HepG2 (cell line): ENCODE measurements around the gene ACER3. TPM values are rescaled to one million over a fixed set of nuclear protein-coding genes. Genes with fewer than 3 reads are reported as not detected.
A peak's percentile ranks its signal among the peaks of the same experiment; 100 is the strongest.

ENCODE experiments used
- DPF2 ChIP-seq: sonication (generic); formaldehyde crosslinking; IDR thresholded peaks from 2 replicates; pipeline ENCODE4 v1.4.0; 2020; ENCODE audit warnings: mild to moderate bottlenecking, low read depth, missing genetic modification reagents, borderline replicate concordance
- EED ChIP-seq: sonication (generic); formaldehyde crosslinking; IDR thresholded peaks from 2 replicates; pipeline ENCODE4 v1.5.0; 2020; ENCODE audit warnings: mild to moderate bottlenecking, missing genetic modification reagents
- HNF4G ChIP-seq, 2 experiments: sonication (generic) in 1 of 2; formaldehyde crosslinking in 1 of 2; IDR thresholded peaks; 2 replicates each; pipeline versions ENCODE4 v1.4.0 to v1.6.1; 2011 to 2020; ENCODE audit warnings: borderline replicate concordance in 2 of 2, low read depth in 2 of 2, mild to moderate bottlenecking in 2 of 2, low read length in 1 of 2, missing genetic modification reagents in 1 of 2, moderate library complexity in 1 of 2
- IRX3 ChIP-seq: sonication (generic); formaldehyde crosslinking; IDR thresholded peaks from 2 replicates; pipeline ENCODE4 v1.8.1; 2023; ENCODE audit warnings: mild to moderate bottlenecking, low read depth, missing genetic modification reagents, borderline replicate concordance
- KMT2A ChIP-seq: sonication (generic); formaldehyde crosslinking; IDR thresholded peaks from 2 replicates; pipeline ENCODE4 v1.4.0; 2020; ENCODE audit warnings: missing genetic modification reagents
- MNT ChIP-seq: fragments of 450-650 bp; IDR thresholded peaks from 2 replicates; pipeline ENCODE4 v1.6.1; 2016
- NCOA1 ChIP-seq: sonication (generic); formaldehyde crosslinking; IDR thresholded peaks from 2 replicates; pipeline ENCODE4 v1.9.0; 2021; ENCODE audit warnings: missing genetic modification reagents
- SKI ChIP-seq: fragments of 450-650 bp; IDR thresholded peaks from one replicate; pipeline ENCODE4 v1.6.1; 2018; ENCODE audit warnings: mild to moderate bottlenecking; ENCODE audit not compliant: partially characterized antibody
- SMAD3 ChIP-seq: sonication (generic); formaldehyde crosslinking; IDR thresholded peaks from 2 replicates; pipeline ENCODE4 v1.4.0; 2020; ENCODE audit warnings: missing genetic modification reagents
- TAF15 ChIP-seq: fragments of 200-400 bp; formaldehyde crosslinking; IDR thresholded peaks from one replicate; pipeline ENCODE4 v1.6.1; 2018; ENCODE audit warnings: mild to moderate bottlenecking, low read depth, low read length; ENCODE audit not compliant: poor library complexity, severe bottlenecking
- TCF7L2 ChIP-seq: IDR thresholded peaks from 2 replicates; pipeline ENCODE4 v1.6.1; 2011; ENCODE audit warnings: mild to moderate bottlenecking, low read depth, low read length, moderate library complexity
- ZFP41 ChIP-seq: sonication (generic); formaldehyde crosslinking; IDR thresholded peaks from 2 replicates; pipeline ENCODE4 v1.4.0; 2020; ENCODE audit warnings: mild to moderate bottlenecking, missing genetic modification reagents, borderline replicate concordance
- ZNF639 ChIP-seq: conservative IDR thresholded peaks from 2 replicates; pipeline ENCODE4 v1.6.1; 2018; ENCODE audit warnings: missing genetic modification reagents
- ZNF644 ChIP-seq: IDR thresholded peaks from 2 replicates; pipeline ENCODE4 v1.6.1; 2016; ENCODE audit warnings: low read depth
- ZNF704 ChIP-seq: sonication (generic); formaldehyde crosslinking; IDR thresholded peaks from 2 replicates; pipeline ENCODE4 v1.8.1; 2023; ENCODE audit warnings: mild to moderate bottlenecking, inconsistent platforms, moderate library complexity, missing genetic modification reagents, borderline replicate concordance
- ZNF720 ChIP-seq: sonication (generic); formaldehyde crosslinking; IDR thresholded peaks from 2 replicates; pipeline ENCODE4 v1.4.0; 2020; ENCODE audit warnings: missing genetic modification reagents
- ZNF770 ChIP-seq: sonication (generic); formaldehyde crosslinking; IDR thresholded peaks from 2 replicates; pipeline ENCODE4 v1.5.0; 2020; ENCODE audit warnings: mild to moderate bottlenecking, missing genetic modification reagents
- ZNF781 ChIP-seq: sonication (generic); formaldehyde crosslinking; IDR thresholded peaks from 2 replicates; pipeline ENCODE4 v1.5.1; 2020; ENCODE audit warnings: borderline replicate concordance, mild to moderate bottlenecking, missing genetic modification reagents; ENCODE audit errors: not compliant biosample characterization
- polyA plus RNA-seq, 8 experiments: library from polyadenylated mRNA; depleted of rRNA in 3 of 8; stranded (reverse) in 7 of 8; unstranded in 1 of 8; fragments of >200 nt; fragmentation: Illumina TruSeq in 4 of 8; extraction: Trizol in 4 of 8; gene quantifications; 2 replicates each; pipeline versions ENCODE4 v1.2.1 to v1.2.3, GENCODE V29; 2011 to 2016; ENCODE audit warnings: low read depth in 4 of 8, missing spikeins in 1 of 8, mixed read lengths in 1 of 8; ENCODE audit not compliant: insufficient read depth in 1 of 8
- total RNA-seq, 5 experiments: library from RNA; depleted of rRNA; stranded (reverse); fragments of >200 nt; fragmentation: Illumina TruSeq; extraction: Trizol; gene quantifications; 2 replicates each; pipeline ENCODE4 v1.2.3, GENCODE V29; 2016; ENCODE audit warnings: low read depth in 1 of 5

Gene ACER3
- total and polyA plus RNA-seq, 2 of the 13 experiments (the other 11 are each of a cell fraction or from before 2014, with no cell fraction given), result 6.0 to 9.8 TPM

- TF ChIP-seq ZNF781 (CRISPR knock-in tag) (no peak), TCF7L2 (no peak), EED (CRISPR knock-in tag) (no peak), HNF4G (IDR thresholded peaks at IDR 0.05; ENCODE audit: borderline replicate concordance, low read depth, low read length) (no peak), HNF4G (CRISPR knock-in tag; IDR thresholded peaks at IDR 0.05; ENCODE audit: borderline replicate concordance, low read depth) (no peak), ZNF644 (CRISPR knock-in tag) (no peak), DPF2 (no peak), SMAD3 (CRISPR knock-in tag) (no peak), TAF15 (no peak), ZNF720 (CRISPR knock-in tag) (no peak), ZFP41 (CRISPR knock-in tag) (no peak), NCOA1 (no peak), IRX3 (CRISPR knock-in tag) (0 out of 2 replicates have a peak, but pooled peaks have one; percentile 45), ZNF770 (CRISPR knock-in tag) (no peak), ZNF639 (CRISPR knock-in tag) (no peak), MNT (no peak), SKI (peak; percentile 91), KMT2A (no peak), ZNF704 (CRISPR knock-in tag) (no peak)
Measured at GRCh38 chr11:77036398-77036797, 175.7 kb downstream of the ACER3 start (continued).
